Smooth muscle cell (in vitro differentiated cells): ENCODE results near the gene ANKS1B. TPM values are rescaled to one million over a fixed set of nuclear protein-coding genes. Genes with fewer than 3 reads are reported as not detected.

Experiments
- DNase-seq: peaks from one replicate; lab custom pipeline; 2025; ENCODE audit not compliant: unreplicated experiment; lab: John Stamatoyannopoulos, UW
- H2AFZ ChIP-seq: fragments of 200-600 bp; sonication (generic); 2 replicates; pipeline ENCODE4 v1.6.0; 2016; ENCODE audit warnings: antibody characterized with exemption, low read depth, mild to moderate bottlenecking
- H3F3A ChIP-seq: fragments of 200-600 bp; sonication (generic); 2 replicates; pipeline ENCODE4 v1.6.0; 2017; ENCODE audit warnings: antibody characterized with exemption, low read depth
- H3K27ac ChIP-seq: fragments of 200-600 bp; sonication (generic); 2 replicates; pipeline ENCODE4 v1.5.1; 2016; ENCODE audit warnings: low read depth, mild to moderate bottlenecking
- H3K27me3 ChIP-seq: fragments of 200-600 bp; sonication (generic); 2 replicates; pipeline ENCODE4 v1.6.1; 2016; ENCODE audit warnings: low read depth, mild to moderate bottlenecking
- H3K36me3 ChIP-seq: fragments of 200-600 bp; sonication (generic); 2 replicates; pipeline ENCODE4 v1.5.1; 2016; ENCODE audit warnings: low read depth
- H3K4me1 ChIP-seq: fragments of 200-600 bp; sonication (generic); 2 replicates; pipeline ENCODE4 v1.5.1; 2016; ENCODE audit warnings: low read depth
- H3K4me2 ChIP-seq: fragments of 200-600 bp; sonication (generic); 2 replicates; pipeline ENCODE4 v1.6.0; 2016; ENCODE audit warnings: mild to moderate bottlenecking
- H3K4me3 ChIP-seq: fragments of 200-600 bp; sonication (generic); 2 replicates; pipeline ENCODE4 v1.5.1; 2016; ENCODE audit warnings: mild to moderate bottlenecking
- H3K79me2 ChIP-seq: fragments of 200-600 bp; sonication (generic); 2 replicates; pipeline ENCODE4 v1.6.0; 2016; ENCODE audit warnings: low read depth, mild to moderate bottlenecking
- H3K9ac ChIP-seq: fragments of 200-600 bp; sonication (generic); 2 replicates; pipeline ENCODE4 v1.6.0; 2016; ENCODE audit warnings: low read depth
- H3K9me3 ChIP-seq: fragments of 200-600 bp; sonication (generic); replicated peaks from 2 replicates; pipeline ENCODE4 v1.5.1; 2016; ENCODE audit warnings: low read depth
- H4K20me1 ChIP-seq: fragments of 200-600 bp; sonication (generic); 2 replicates; pipeline ENCODE4 v1.6.0; 2016; ENCODE audit warnings: low read depth
- WGBS: methylation state at CpG from one replicate; pipeline ENCODE4 v1.1.7; 2016; ENCODE audit warnings: low lambda C conversion rate; 5-methylcytosine and 5-hydroxymethylcytosine counted together
- polyA plus RNA-seq: library from polyadenylated mRNA; unstranded; fragments of >200 nt; fragmentation: Nextera tagmentation; extraction: Ambion mirVana; gene quantifications from 2 replicates; pipeline ENCODE4 v1.2.1, GENCODE V29; 2016
- total RNA-seq: library from RNA; depleted of rRNA; stranded (reverse); fragments of >200 nt; gene quantifications from 2 replicates; pipeline ENCODE4 v1.2.3, GENCODE V29; 2014
- TF ChIP-seq, protein P1 (sequence below): fragments of 200-600 bp; sonication (generic); IDR thresholded peaks from 2 replicates; pipeline ENCODE4 v1.5.1; 2017; ENCODE audit warnings: borderline replicate concordance, mild to moderate bottlenecking, antibody characterized with exemption; ENCODE audit not compliant: insufficient read depth, poor library complexity, severe bottlenecking

ANKS1B gene
- total and polyA plus RNA-seq, 2 experiments from 2014 or later = 0.47 to 7.3 TPM

DNA sequence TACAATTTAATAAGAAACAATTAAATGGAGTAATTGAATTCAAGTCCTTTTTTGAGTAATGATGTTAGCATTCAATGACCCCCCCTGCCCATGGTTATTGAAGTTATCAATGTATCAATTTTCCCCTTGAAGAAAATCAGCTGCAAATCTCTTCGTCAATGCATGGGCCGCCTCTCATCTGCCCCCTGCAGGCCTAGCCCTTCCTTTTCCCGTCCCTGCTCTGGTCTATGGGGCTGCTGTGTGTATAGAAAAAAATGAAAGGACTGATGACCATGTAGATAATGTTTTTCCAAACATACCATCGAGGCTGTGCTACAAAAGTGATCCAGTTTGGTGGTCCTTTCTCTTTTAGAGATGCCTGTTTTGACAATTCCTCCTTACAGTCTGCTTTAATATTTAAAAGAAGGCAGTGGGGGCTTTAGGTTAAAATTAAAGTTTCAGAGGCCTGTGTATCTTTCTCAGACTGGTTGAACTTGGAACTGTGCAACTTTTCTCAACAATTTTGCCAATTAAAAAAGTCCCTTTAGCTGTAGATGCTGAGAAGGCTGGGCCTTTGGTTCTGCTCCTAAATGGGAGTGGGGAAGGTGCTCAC lies 1241.3 kb downstream of the ANKS1B start:
- Histone ChIP-seq H3K27me3 (peaks cover 11% of the 10 kb centered on the region), H3F3A (no peaks in the 10 kb centered on the region), H3K4me1 (peaks cover 8% of the 10 kb centered on the region), H3K4me3 (no peak overlapping the region), H3K9me3 (no peaks in the 10 kb centered on the region), H3K79me2 (no peaks in the 10 kb centered on the region), H3K9ac (no peak overlapping the region), H3K4me2 (no peak overlapping the region), H3K27ac (no peak overlapping the region), H4K20me1 (no peaks in the 10 kb centered on the region), H2AFZ (no peak overlapping the region), H3K36me3 (no peaks in the 10 kb centered on the region)
- WGBS = 15% methylated on average over 4 of the region's 4 CpGs
- TF ChIP-seq, protein P1, sequence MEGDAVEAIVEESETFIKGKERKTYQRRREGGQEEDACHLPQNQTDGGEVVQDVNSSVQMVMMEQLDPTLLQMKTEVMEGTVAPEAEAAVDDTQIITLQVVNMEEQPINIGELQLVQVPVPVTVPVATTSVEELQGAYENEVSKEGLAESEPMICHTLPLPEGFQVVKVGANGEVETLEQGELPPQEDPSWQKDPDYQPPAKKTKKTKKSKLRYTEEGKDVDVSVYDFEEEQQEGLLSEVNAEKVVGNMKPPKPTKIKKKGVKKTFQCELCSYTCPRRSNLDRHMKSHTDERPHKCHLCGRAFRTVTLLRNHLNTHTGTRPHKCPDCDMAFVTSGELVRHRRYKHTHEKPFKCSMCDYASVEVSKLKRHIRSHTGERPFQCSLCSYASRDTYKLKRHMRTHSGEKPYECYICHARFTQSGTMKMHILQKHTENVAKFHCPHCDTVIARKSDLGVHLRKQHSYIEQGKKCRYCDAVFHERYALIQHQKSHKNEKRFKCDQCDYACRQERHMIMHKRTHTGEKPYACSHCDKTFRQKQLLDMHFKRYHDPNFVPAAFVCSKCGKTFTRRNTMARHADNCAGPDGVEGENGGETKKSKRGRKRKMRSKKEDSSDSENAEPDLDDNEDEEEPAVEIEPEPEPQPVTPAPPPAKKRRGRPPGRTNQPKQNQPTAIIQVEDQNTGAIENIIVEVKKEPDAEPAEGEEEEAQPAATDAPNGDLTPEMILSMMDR = peak; percentile 45
- DNase-seq = no peak

- no peaks in the 10 kb centered on the region for H3K36me3 ChIP-seq
- no peak overlapping the region for H3K4me3 ChIP-seq
- peaks cover 8% of the 10 kb centered on the region for H3K27me3 ChIP-seq
- no peak for DNase-seq
- H3K4me2 ChIP-seq = no peak overlapping the region
- TF ChIP-seq, protein P1 = no peak
- H2AFZ ChIP-seq = no peak overlapping the region
- H3K79me2 ChIP-seq = no peaks in the 10 kb centered on the region
- H3F3A ChIP-seq = no peaks in the 10 kb centered on the region
- H3K4me1 ChIP-seq = peaks cover 8% of the 10 kb centered on the region
- H3K27ac ChIP-seq = no peak overlapping the region
- no peak overlapping the region for H3K9ac ChIP-seq
- WGBS = 52% methylated on average over 12 of the region's 12 CpGs
- H3K9me3 ChIP-seq = no peaks in the 10 kb centered on the region
- H4K20me1 ChIP-seq = no peaks in the 10 kb centered on the region
Measured at GRCh38 chr12:98741556-98742265, 1243.0 kb downstream of the ANKS1B start.

DNA sequence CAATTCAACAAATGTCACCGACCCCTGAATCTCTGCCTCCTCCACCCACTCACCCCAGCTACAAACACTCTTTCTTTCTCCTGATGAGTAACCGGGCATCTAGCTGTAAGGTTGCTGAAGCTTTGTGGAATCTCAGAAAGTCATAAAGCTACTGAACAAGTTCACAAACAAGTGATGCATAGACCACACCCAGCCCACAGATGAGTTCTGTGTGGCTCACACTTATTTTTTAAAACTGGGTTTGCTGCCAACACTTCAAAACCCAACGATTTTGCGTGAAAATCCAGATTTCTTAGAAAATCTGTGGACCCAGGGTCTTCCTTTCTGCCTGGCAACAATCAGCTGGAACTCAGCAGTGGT lies 1243.6 kb downstream of the ANKS1B start:
- TF ChIP-seq, protein P1 = no peak
- H3K9me3 ChIP-seq = no peaks in the 10 kb centered on the region

DNA sequence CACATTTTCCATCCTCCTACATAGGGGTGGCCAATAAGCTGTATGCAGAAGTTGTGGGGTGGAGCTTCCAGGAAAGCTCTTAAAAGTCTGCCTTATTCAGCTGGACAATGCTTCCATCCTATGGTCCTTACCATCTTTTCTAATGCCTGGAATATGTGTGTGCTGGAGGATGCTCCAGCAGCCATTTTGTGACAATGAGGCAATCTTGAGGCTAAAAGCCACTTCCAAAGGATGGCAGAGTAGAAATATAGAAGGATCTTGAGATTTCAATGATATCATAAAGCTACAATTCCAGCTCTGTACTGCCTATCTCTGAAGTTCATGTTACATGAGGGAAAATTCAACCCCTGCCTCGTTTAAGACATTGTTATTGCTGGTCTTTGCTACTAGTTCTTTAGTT lies 1244.0 kb downstream of the ANKS1B start:
- Histone ChIP-seq H3K4me3 (no peak overlapping the region), H3K27me3 (no peaks in the 10 kb centered on the region), H3K4me2 (no peak overlapping the region), H3K9ac (no peak overlapping the region), H3K27ac (no peak overlapping the region), H3F3A (no peaks in the 10 kb centered on the region), H3K9me3 (no peaks in the 10 kb centered on the region), H2AFZ (no peak overlapping the region), H3K79me2 (no peaks in the 10 kb centered on the region), H3K4me1 (peaks cover 8% of the 10 kb centered on the region), H4K20me1 (no peaks in the 10 kb centered on the region), H3K36me3 (no peaks in the 10 kb centered on the region)
- 88% methylated on average over 1 of the region's 1 CpG for WGBS
- TF ChIP-seq, protein P1 = no peak
- DNase-seq = no peak

More for the DNA sequence above, 1243.6 kb downstream of the ANKS1B start:
- Histone ChIP-seq H3F3A (no peaks in the 10 kb centered on the region), H3K27me3 (peaks cover 3% of the 10 kb centered on the region), H3K4me1 (peaks cover 8% of the 10 kb centered on the region), H3K4me3 (no peak overlapping the region), H3K79me2 (no peaks in the 10 kb centered on the region), H3K36me3 (no peaks in the 10 kb centered on the region), H3K4me2 (no peak overlapping the region), H2AFZ (no peak overlapping the region), H4K20me1 (no peaks in the 10 kb centered on the region), H3K9ac (no peak overlapping the region), H3K27ac (no peak overlapping the region)
- no peak for DNase-seq
- 86% methylated on average over 4 of the region's 4 CpGs for WGBS
